ENCODE results near the gene NRG3.

The NRG3 gene

DNA sequence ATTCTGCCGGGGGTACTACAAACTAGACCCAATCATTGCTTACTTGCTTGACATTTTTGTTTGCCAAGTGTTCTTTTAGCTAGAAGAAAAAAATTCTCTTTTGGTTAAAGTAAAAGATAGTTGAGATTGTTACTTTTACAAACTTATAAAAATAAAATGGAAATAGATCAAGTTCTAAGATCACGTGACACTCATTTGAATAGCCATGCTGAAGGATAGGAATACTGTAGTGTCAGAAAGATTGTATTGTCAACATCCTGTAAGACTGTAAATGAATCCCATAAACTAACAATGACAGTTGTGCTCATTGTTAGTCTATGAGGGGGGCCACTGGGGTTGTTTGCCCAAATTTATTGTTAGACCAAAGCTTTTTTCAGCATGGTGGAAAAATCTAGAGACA, 10.5 kb downstream of the NRG3 start:
- TF ChIP-seq CTCF (IDR thresholded peaks at IDR 0.05): no peak

- no peak for TF ChIP-seq CTCF (IDR thresholded peaks at IDR 0.05)
Observed at GRCh38 chr10:81886939-81887338, 11.9 kb downstream of the NRG3 start.

- no peak for TF ChIP-seq CTCF (IDR thresholded peaks at IDR 0.05)
Observed at GRCh38 chr10:81889181-81889769, 14.3 kb downstream of the NRG3 start.

GRCh38 chr10:81894616-81895015, 19.6 kb downstream of the NRG3 start:
- TF ChIP-seq CTCF (IDR thresholded peaks at IDR 0.05): no peak

DNA sequence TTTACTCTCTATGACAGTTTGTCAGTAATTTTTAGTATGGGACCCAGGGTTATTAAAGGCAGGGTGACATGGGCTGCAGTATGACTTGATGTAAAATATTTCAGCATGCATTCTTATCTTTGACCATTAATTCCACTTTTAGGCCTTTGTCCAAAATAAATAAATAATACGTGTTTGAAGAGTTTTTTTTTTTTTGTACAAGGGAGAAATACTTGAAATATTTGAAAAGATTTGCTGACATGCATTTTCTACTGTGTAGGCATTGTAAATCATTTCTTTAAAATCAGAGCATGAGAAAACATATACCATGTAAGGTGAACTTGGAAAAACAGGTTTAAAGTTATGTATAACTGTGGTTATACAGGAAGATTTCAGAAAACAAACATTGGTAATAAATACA, 23.5 kb downstream of the NRG3 start:
- TF ChIP-seq CTCF (IDR thresholded peaks at IDR 0.05): no peak

DNA sequence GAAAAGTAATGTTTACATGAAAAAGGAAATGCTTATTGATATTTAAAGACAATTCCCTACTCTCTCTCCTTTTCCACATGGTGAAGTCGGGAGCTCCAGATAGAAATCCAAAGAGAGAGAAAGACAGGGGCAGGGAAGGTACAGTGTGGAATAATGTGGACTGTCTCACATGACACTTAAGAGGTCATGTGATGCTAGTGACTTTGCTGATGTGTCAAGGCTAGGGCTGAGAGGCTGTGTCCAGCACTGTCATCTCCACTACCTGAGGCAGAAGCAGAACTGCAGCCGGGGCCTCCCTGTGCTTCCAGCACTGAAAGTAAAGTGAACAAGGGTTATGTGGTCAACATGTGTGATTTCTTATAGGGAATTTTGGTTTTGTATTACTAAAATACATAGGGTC, 26.0 kb downstream of the NRG3 start:
- TF ChIP-seq CTCF (IDR thresholded peaks at IDR 0.05): no peak

DNA sequence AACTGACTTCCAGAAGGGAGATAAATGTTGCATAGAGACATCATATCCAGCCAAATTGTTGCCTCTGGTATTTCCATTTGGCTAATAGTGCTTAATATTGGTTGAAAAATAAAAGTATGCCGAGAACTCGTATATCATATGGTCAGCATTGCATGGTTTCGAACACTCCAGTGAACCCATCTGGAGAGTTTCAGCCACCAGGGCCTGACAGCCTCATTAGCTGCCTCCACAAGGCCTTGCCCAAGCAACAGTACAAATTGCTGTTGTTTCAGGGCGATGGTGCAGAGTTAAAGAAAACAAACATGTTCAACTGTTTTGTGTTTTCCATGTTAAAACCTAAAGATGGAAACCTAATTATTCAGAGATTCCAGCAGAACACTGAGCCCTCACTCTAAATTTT, 28.5 kb downstream of the NRG3 start:
- TF ChIP-seq CTCF (IDR thresholded peaks at IDR 0.05): no peak

GRCh38 chr10:81905161-81905560, 30.2 kb downstream of the NRG3 start:
- no peak for TF ChIP-seq CTCF (IDR thresholded peaks at IDR 0.05)

Data from LNCAP (cell line).